Aorta (tissue), 5 donors: ENCODE measurements around the gene NCK1. TPM values are rescaled to one million over a fixed set of nuclear protein-coding genes. Genes with fewer than 3 reads are reported as not detected.

Experiments used
- ATAC-seq: fragments of 200-7000 bp; cut with Tn5 transposase; one replicate; pipeline ENCODE4 v1.9.1; 2022; ENCODE audit warnings: moderate library complexity; ENCODE audit not compliant: low FRiP score
- DNase-seq, 2 donors: peaks; one replicate each; pipeline ENCODE4 v3.0.0-alpha.2; 2020
- H3K27ac ChIP-seq, 2 donors: one replicate each; pipeline ENCODE4 v1.5.1; 2013; ENCODE audit warnings: low read length in 2 of 2, mild to moderate bottlenecking in 2 of 2, moderate library complexity in 2 of 2, control low read depth in 1 of 2, inconsistent platforms in 1 of 2, low read depth in 1 of 2
- H3K27me3 ChIP-seq, 2 donors: one replicate each; pipeline ENCODE4 v1.6.1; 2013; ENCODE audit warnings: control low read depth in 1 of 2, low read length in 1 of 2, mild to moderate bottlenecking in 1 of 2, moderate library complexity in 1 of 2; ENCODE audit not compliant: insufficient read depth in 2 of 2, control insufficient read depth in 1 of 2
- H3K36me3 ChIP-seq, 2 donors: one replicate each; pipeline ENCODE4 v1.6.1; 2013; ENCODE audit warnings: control low read depth in 1 of 2, low read length in 1 of 2, mild to moderate bottlenecking in 1 of 2; ENCODE audit not compliant: insufficient read depth in 2 of 2, control insufficient read depth in 1 of 2
- H3K4me1 ChIP-seq, 2 donors: one replicate each; pipeline ENCODE4 v1.6.1; 2013; ENCODE audit warnings: low read length in 2 of 2, control low read depth in 1 of 2, mild to moderate bottlenecking in 1 of 2, moderate library complexity in 1 of 2; ENCODE audit not compliant: insufficient read depth in 2 of 2, control insufficient read depth in 1 of 2
- H3K4me3 ChIP-seq, 2 donors: one replicate each; pipeline ENCODE4 v1.5.1; 2013; ENCODE audit warnings: low read length in 2 of 2, control low read depth in 1 of 2, mild to moderate bottlenecking in 1 of 2
- H3K9me3 ChIP-seq: one replicate; pipeline ENCODE4 v1.6.1; 2013; ENCODE audit warnings: mild to moderate bottlenecking, low read length; ENCODE audit not compliant: control insufficient read depth
- WGBS, 2 donors: extraction: QIAGEN DNeasy Blood & Tissue Kit; methylation state at CpG; one replicate each; pipeline ENCODE4 v1.1.7; 2013; 5-methylcytosine and 5-hydroxymethylcytosine counted together
- intact Hi-C, 2 donors: fragments of 100-400 bp; cut with DNase I; formaldehyde crosslinking; loops; one replicate each; pipeline versions ENCODE4 v1.14.2 to v1.15.0; 2022
- polyA plus RNA-seq, 2 donors: library from polyadenylated mRNA; stranded (reverse); fragments of 200-250 nt; gene quantifications; one replicate each; pipeline ENCODE4 v1.2.3, GENCODE V29; 2013
- total RNA-seq, 2 donors: library from RNA; stranded (reverse); fragmentation: NEBNext Ultra II Directional; extraction: Animal tissue kit (Norgen Biotek cat#: 25700); gene quantifications; one replicate each; pipeline ENCODE4 v1.2.1, GENCODE V29; 2021
- donor health status: healthy with polysubstance abuse.
- donor health status: Bipolar disorder and iron deficiency.
- donor health status: DM: no; HTN: no; CAD: no.
- donor health status: DM: no; HTN: no; CAD: no.
- donor health status: DM: yes; HTN: yes; CAD: no.

NCK1 gene
- total and polyA plus RNA-seq, 4 donors = 21.0 to 51.9 (median 30.6) TPM

- Histone ChIP-seq H3K9me3 (peaks cover 1% of the 10 kb centered on the region), H3K4me3 (no peak overlapping the region), H3K27me3 (no peaks in the 10 kb centered on the region), H3K4me1 (no peaks in the 10 kb centered on the region), H3K36me3 (no peaks in the 10 kb centered on the region), H3K27ac (no peak overlapping the region)
- intact Hi-C loops = no loop called here
- no peak for DNase-seq
- ATAC-seq = no peak
- WGBS, 2 donors = 59 to 64% methylated on average over 4 of the region's 4 CpGs
These were observed 47.2 kb downstream of the NCK1 start for GRCh38 chr3:136909187-136909586.

DNA sequence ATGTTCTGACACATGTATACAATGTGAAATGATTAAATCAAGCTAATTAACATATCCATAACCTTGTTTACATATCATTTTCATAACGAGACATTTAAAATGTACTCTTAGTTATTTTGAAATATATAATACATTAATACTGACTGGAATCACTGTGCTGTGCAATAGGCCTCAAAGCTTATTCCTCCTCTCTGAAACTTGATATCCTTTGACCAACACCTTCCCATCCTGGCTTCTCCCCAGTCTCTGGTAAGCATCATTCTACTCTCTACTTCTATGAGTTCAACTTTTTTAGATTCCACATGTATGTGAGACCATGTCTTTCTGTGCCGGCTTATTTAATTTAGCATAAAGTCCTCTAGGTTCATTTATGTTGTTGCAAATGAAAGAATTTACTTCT is 48.7 kb downstream of the NCK1 start:
- WGBS, 2 donors = 91 to 96% methylated on average over 2 of the region's 2 CpGs
- DNase-seq (no peak), ATAC-seq (no peak)
- Histone ChIP-seq H3K36me3 (no peaks in the 10 kb centered on the region), H3K27ac (no peak overlapping the region), H3K4me3 (no peak overlapping the region), H3K9me3 (no peaks in the 10 kb centered on the region), H3K27me3 (no peaks in the 10 kb centered on the region), H3K4me1 (no peaks in the 10 kb centered on the region)
- intact Hi-C loops = no loop called here

- no peak overlapping the region for H3K4me3 ChIP-seq
- WGBS, 2 donors = 100% methylated on average over 1 of the region's 1 CpG
- no peak overlapping the region for H3K27ac ChIP-seq
- no peaks in the 10 kb centered on the region for H3K27me3 ChIP-seq
- no peaks in the 10 kb centered on the region for H3K36me3 ChIP-seq
- H3K4me1 ChIP-seq = no peaks in the 10 kb centered on the region
- no peaks in the 10 kb centered on the region for H3K9me3 ChIP-seq
- no peak for ATAC-seq
- no peak for DNase-seq
- intact Hi-C loops = no loop called here
These were observed 51.2 kb downstream of the NCK1 start for GRCh38 chr3:136913168-136913567.

DNA sequence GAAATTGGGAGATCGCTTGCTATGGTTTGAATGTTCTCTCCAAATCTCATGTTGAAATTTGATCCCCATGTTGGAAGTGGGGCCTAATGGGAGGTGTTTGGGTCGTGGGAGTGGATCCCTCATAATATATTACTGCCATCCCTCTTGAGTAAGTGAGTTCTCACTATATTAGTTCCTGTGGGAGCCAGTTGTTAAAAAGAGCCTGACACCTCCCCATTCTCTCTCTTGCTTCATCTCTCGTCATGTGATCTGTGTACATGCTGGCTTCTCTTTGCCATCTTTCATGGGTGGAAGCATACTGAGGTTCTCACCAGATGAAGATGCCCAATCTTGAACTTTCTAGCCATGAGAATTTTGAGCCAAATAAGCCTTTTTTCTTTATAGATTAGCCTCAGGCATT is 52.7 kb downstream of the NCK1 start:
- H3K27ac ChIP-seq = no peak overlapping the region
- DNase-seq = no peak
- 76 to 90% methylated on average over 3 of the region's 3 CpGs for WGBS, 2 donors

GRCh38 chr3:136916223-136916622 is 54.2 kb downstream of the NCK1 start:
- no peak for ATAC-seq
- no peak for DNase-seq
- Histone ChIP-seq H3K27me3 (no peaks in the 10 kb centered on the region), H3K27ac (no peak overlapping the region), H3K36me3 (no peaks in the 10 kb centered on the region), H3K4me1 (no peaks in the 10 kb centered on the region), H3K4me3 (no peak overlapping the region), H3K9me3 (no peaks in the 10 kb centered on the region)
- WGBS, 2 donors = 94% methylated on average over 1 of the region's 1 CpG
- intact Hi-C loops = no loop called here

More for the DNA sequence above, 52.7 kb downstream of the NCK1 start:
- Histone ChIP-seq H3K36me3 (no peaks in the 10 kb centered on the region), H3K27me3 (no peaks in the 10 kb centered on the region), H3K4me1 (no peaks in the 10 kb centered on the region), H3K4me3 (no peak overlapping the region), H3K9me3 (no peaks in the 10 kb centered on the region)
- ATAC-seq = no peak
- intact Hi-C loops = no loop called here

- ATAC-seq = no peak
- intact Hi-C loops = no loop called here
- WGBS, 2 donors = 69 to 75% methylated on average over 1 of the region's 1 CpG
These were observed 58.0 kb downstream of the NCK1 start for GRCh38 chr3:136919799-136920580.

DNA sequence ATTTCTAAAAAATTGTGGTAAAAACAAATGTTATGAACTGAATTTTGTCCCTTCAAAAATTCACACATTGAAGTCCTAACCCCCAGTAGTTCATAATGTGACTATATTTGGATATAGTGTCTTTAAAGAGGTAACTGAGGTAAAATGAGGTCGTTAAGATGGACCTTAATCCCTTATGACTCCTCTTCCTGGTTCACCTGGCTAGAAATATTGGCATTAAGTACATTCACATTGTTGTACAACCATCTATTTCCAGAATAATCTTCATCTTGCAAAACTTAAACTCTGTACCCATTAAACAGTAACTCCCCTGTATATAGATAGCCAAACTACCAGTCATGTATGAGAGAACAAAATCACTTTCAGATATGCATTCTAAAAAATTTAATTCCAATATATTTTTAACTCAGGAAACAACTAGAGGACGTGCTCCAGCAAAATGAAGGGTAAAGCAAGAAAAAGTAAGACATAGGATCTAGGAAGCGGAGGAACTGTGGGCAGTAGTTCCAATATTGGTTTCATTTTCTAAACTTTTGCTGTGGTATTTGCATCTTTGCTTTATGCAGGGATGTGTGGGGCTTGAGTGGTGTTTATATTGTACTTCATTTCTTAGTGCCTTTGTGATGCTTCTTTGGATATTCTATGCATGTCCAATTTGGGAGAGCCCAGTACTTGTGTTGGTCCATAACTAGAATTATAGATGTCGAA is 59.0 kb downstream of the NCK1 start:
- H3K4me1 ChIP-seq = peaks cover 0 to 3% of the 10 kb centered on the region in 2 donors
- 96 to 97% methylated on average over 4 of the region's 4 CpGs for WGBS, 2 donors
- ATAC-seq = no peak
- no peaks in the 10 kb centered on the region for H3K27me3 ChIP-seq
- H3K36me3 ChIP-seq = no peaks in the 10 kb centered on the region
- no peaks in the 10 kb centered on the region for H3K9me3 ChIP-seq
- no peak overlapping the region for H3K4me3 ChIP-seq
- DNase-seq = no peak
- H3K27ac ChIP-seq = no peak overlapping the region
- intact Hi-C loops = no loop called here

More at GRCh38 chr3:136919799-136920580, 58.0 kb downstream of the NCK1 start:
- no peak overlapping the region for H3K4me3 ChIP-seq
- H3K36me3 ChIP-seq = no peaks in the 10 kb centered on the region
- H3K9me3 ChIP-seq = no peaks in the 10 kb centered on the region
- H3K27ac ChIP-seq = no peak overlapping the region
- peaks cover 0 to 3% of the 10 kb centered on the region in 2 donors for H3K4me1 ChIP-seq
- H3K27me3 ChIP-seq = no peaks in the 10 kb centered on the region
- DNase-seq = no peak

GRCh38 chr3:136925425-136926190 is 63.6 kb downstream of the NCK1 start:
- no peak for ATAC-seq
- DNase-seq = no peak
- Histone ChIP-seq H3K4me1 (peaks cover 0 to 3% of the 10 kb centered on the region in 2 donors), H3K4me3 (no peak overlapping the region), H3K27ac (no peak overlapping the region), H3K9me3 (no peaks in the 10 kb centered on the region), H3K36me3 (no peaks in the 10 kb centered on the region), H3K27me3 (no peaks in the 10 kb centered on the region)
- WGBS, 2 donors = 68 to 73% methylated on average over 7 of the region's 7 CpGs
- intact Hi-C loops = no loop called here
